Measurements from ENCODE around the gene SUSD4.

The SUSD4 gene

DNA sequence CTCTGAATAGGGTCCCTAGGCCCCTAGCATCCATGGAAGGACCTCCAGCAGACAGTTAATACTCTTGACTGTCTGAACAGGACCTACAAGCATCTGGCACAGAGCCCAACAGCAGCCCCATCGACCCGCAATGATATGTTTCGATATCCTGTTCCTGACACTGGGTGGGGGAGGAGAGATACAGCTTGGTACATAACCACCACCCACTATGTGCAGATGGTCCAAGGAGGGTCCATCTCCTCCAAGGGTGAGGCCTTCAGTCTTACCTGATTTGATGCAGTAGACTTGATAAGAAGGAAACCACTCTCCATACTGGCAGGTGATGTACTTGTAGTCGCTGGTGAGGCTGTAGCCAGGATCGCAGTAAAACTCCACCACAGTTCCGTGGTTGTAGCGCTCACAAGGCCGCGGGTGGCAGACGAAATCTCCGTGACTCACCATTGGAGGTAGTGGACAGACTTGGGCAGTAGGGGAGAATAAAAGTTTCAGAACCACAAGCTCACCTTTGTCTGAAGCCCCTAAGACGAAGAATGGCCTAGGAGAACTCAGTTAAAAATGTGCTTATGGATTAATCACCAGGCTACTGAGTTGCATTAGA lies 134.9 kb downstream of the SUSD4 start:
- DNase-seq (ENCODE audit: low read depth), result no peak

DNA sequence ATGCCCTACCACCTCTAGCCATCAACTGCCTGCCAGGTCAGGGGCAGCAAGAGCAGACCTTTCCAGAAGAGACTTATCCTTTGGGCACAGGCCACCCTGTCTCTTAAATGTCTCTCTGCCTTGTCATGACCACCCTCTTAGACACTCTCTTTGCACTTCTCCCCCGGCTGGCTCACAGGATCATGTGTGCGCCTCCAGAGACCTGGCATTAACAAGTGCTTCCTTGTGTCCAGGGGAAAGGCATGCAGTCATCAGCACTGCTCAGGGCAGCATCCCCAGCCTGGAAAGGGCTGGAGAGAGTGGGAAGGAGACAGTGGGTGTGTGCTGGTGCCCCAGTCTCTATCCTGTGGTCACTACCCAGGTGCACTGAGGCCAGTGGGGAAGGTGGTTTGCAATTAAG lies 135.8 kb downstream of the SUSD4 start:
- DNase-seq (ENCODE audit: low read depth), result no peak

DNA sequence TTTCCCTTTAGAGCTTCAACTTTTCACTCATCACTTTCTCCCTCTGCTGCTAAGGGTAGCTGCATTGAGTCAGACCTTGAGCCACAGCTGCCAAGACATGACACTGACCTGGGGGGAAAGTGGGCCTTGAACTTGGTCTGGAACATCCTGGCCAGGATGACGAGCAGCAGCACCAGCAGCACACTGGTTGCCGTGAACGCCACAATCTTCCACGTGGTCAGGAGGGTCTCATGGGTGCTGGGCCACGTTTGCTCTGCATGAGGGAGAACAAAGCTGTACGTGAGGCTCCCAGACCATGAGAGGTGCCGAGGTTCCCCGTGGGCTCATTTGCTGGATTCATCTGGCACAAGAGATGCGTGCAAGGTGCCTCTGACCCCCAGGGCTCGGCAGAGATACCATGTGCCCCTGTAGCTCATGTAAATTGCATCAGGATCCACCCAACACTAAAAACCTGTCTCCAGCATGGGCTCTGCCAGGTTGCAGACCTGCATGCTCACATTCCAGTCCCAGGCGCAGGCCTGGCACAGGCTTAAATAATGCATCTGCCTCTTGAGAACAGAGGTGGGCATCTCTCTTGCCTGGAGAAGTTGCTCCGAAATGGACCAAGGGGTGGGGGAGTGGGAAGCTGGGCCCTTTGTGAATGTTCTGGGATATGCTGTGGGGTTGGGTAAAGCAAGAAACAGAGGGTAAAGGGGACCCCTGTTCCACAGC lies 136.3 kb downstream of the SUSD4 start:
- no peak for DNase-seq (ENCODE audit: low read depth)

DNA sequence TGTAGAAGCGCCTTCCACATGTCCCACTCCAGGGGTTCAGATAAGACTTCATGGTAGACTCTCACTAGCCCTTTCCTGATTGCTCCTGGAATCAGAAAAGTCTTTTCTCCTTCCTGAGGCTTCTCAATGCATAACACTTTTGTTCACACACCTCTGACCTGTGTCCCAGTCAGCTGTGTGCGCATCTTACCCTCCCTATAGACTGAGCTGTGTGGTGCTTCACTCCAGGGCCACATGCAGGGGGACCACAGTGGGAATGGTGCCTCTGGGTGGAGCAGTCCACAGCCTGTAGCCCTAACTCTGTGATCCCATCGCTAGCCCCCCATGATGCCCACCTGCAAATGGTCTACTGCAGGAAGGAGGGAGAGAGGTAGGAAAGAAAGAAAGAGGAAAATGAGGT lies 136.9 kb downstream of the SUSD4 start:
- DNase-seq (ENCODE audit: low read depth), result no peak

DNA sequence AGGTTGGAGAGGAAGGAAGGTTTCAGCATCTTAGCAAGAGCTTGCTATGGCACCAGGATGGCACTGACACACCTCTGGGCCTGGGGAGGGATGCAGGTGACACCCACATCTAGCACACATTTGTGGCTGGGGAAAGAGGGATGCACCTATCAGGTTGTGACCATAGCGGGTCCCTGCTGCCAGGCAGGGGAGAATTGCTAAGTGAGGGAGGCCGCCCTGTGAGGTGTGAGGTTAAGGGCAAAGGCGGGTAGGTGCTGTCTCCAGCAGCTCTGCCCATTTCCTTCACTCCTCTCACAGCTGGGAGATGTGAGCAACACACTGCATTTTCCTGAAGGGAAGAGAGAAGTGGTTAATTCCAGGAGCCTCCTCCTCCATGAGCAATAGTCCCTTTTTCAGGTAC lies 137.7 kb downstream of the SUSD4 start:
- no peak for DNase-seq (ENCODE audit: low read depth)

DNA sequence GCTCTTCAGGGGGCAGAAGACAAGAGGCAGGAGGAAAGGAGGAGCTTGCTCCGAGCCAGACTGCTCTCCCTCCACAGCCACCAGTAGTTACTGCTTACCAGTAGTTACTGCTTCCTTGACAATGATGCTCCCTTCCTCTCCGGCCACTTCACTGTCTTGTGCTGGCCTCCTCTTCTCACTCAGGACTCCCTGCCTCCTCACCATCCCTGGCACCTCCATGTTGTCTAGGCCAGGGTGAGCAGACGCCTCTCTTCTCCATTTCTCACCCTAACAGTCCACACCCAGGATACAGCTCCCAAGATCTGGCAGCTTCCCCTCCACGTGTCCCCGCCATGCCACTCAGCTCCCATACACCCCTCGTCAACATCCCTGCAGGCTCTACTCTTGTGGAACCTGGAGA lies 138.5 kb downstream of the SUSD4 start:
- DNase-seq (ENCODE audit: low read depth), result no peak

DNA sequence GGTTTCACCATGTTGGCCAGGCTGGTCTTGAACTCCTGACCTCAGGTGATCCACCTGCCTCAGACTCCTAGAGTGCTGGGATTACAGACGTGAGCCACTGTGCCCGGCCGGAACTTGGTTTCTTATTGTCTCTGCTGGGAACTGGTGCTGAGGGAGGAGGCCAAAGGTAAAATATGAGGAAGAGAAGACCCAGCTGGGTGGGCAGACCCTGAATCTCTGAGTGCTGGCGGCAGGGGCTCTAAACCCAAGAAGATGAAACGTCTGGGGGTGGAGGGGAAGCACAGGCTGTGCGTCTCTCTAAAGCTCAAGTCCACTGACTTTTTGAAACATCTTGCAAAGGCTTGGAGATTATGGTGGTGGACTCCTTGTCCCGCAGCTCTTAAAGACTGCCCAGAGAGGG lies 138.9 kb downstream of the SUSD4 start:
- DNase-seq (ENCODE audit: low read depth), result no peak

DNA sequence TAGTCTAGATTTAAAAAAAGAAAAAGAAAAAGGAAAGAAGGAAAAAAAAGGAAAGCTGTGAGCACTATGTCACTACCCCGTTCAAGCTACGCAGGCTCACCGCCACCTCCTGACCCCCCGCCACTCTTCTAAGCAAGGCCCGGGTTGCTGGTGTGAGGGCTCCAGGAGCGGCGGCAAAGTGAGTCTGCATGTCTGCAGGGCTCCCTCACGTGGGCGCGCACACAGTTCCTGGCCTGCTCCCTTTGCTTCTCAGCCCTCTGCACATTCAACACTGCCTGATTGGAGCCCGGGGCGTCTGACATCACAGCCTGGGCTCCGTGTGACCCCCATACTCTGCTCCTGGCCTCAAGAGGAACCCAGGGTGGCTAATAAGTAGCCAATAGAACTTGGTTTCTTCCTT lies 139.5 kb downstream of the SUSD4 start:
- DNase-seq (ENCODE audit: low read depth), result no peak

DNA sequence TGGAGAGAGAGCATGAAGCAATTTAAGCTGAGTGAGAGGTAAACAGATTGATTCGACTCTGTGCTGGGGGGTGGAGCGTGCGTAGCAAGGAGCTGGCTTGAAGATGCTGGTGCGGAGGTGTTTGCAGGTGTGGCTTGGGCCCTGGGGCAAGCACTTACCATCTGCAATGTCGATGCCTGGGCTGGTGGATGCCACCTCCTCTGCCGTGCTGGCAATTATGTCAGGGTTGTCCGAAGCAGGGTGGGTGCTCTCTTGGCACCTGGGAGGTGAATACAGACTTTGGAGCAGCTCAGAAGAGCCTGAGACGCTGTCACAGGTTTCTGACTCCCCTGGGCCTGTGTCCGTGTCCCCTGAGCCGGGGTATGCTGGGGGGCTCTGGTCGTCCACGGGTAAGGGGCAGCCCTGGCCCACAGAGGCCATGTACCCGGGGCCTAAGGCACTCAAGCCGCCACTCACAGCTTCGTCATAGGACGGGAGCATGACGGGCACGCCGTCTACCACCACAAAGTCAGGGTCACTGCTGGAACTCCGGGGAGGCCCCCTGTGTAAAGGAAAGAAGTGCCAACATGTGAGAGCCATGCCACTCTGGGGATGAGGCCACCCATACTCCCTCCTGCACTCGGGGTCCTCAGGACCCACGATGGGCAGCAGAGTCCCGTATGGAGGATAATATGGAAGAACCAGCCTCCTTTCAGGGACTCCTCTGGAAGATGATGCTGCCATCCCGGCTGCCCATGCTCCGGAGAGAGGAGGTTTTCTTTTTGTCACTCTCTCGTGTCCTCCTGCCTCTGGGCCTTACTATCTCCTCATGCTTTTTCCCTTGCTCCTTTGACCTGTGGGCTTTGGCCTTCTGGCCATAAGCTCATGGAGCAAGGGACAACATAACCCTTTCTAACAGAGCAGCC lies 140.6 kb downstream of the SUSD4 start:
- no peak for DNase-seq (ENCODE audit: low read depth)

DNA sequence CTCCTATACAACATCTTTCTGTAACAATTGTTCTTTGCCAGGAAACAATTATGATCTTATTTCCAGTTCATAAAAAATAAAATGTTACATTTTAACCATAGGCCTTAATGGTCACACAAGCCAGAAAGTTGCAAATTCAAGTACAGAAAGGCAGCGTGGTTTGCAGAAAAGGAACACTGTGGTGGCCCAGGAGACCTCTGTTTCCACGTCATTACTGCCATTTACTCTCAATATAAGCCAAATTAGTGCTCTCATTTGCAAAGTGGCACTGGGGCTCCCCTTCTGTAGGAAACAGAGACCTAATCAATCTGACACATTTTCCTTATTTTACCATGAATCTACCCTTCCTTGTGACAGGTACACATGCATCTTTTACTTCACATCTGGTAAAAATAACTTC lies 141.6 kb downstream of the SUSD4 start:
- DNase-seq (ENCODE audit: low read depth), result no peak

DNA sequence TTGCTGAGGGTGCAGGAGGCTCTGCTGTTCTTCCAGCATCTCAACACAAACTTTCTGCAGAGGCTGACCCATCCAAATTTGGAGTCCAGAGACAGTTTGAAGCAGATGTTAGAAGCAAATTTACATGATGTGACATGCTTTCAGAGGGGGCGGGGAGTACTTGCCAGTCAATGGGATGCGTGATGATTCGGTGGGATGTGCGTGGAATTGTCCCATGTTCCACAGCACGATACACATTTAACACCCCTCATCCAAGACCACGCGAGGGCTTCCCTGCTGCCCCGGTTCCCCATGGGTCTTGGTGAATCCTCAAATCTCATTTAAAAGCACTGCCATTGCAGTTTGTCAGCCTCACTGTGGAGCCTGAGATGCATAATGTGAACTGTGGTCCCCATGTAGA lies 142.3 kb downstream of the SUSD4 start:
- DNase-seq (ENCODE audit: low read depth), result no peak

DNA sequence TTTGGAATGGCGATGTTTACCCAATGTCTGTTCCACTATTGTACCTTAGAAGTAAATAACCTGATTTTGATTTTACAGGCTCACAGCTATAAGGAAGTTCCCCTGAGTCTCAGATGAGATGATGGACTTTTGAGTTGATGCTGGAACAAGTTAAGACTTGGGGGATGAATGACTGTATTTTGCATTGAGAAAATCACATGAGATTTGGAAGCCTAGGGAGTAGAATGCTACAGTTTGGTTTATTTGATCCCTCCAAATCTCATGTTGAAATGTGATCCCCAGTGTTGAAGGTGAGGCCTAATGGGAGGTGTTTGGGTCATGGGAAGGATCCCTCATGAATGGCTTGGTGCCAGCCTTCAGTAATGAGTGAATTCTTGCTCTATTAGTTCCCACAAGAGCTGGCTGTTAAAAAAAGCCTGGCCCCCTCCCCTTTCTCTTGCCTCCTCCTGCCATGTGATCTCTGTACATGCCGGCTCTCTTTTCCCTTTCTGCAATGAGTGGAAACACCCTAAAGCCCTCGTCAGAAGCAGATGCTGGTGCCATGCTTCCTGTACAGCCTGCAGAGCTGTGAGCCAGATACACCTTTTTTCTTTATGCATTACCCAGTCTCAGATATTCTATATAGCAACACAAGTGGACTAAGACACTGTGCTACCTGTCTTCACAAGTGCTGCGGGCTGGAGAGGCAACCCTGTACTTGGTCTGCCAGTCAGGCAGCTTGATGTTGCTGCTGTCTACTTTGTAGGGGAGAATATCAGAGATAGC lies 143.9 kb downstream of the SUSD4 start:
- no peak for DNase-seq (ENCODE audit: low read depth)

DNA sequence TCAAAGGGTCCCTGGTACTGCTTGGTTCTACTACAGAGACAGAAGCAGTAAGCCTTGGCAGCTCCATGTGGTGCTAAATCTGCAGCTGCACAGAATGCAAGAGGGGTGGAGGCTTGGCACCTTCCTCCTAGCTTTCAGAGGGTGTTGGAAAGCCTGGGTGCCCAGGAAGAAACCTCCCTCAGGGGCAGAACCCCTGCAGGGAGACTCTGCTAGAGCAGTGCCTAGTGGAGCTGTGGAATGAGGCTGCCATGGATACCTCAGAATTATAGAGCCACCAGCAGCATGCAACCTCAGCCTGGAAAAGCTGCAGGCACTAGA lies 144.7 kb downstream of the SUSD4 start:
- DNase-seq (ENCODE audit: low read depth), result no peak

DNA sequence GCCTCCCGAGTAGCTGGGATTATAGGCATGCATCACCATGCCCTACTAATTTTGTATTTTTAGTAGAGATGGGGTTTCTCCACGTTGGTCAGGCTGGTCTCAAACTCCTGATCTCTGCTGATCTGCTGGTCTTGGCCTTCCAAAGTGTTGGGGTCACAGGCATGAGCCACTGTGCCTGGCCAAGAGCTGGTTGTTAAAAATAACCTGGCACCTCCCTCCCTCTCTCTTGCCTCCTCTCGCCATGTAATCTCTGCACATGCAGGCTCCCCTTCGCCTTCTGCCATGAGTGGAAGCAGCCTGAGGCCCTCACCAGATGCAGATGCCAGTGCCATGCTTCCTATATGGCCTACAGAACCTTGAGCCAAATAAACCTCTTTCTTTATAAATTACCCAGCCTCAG lies 146.2 kb downstream of the SUSD4 start:
- no peak for DNase-seq (ENCODE audit: low read depth)

DNA sequence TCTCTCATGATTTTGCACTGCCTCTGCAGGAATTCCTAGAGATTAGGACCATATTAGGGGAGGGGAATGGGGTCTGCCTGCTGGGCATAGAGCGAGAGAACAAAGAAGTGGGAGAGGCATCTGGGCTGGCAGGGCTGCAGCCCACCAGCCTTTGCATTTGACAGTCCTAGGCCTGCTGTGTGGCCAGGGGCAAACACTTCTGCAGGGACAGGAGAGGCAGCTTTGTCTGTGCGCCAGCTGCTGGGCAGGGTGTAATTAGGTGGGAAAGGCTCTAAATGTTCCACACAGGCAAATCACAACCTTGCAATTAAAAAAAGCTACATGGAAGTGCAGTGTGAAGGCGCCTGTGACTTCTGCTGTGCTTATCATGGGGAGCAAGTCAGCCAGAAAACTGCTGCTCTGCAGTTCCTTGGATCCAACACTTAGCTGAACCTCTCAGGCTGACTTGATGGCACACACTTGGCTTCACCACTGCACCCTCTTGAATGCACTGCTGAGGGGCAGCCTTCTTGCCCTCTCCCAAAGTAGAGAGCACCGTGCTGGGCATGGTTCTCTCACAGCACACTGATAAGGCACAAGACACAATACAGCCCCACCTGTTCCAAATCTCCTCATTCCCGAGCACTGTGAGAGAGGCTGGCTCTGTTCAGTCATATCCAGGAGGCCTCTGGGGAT lies 147.3 kb downstream of the SUSD4 start:
- DNase-seq (ENCODE audit: low read depth), result no peak

DNA sequence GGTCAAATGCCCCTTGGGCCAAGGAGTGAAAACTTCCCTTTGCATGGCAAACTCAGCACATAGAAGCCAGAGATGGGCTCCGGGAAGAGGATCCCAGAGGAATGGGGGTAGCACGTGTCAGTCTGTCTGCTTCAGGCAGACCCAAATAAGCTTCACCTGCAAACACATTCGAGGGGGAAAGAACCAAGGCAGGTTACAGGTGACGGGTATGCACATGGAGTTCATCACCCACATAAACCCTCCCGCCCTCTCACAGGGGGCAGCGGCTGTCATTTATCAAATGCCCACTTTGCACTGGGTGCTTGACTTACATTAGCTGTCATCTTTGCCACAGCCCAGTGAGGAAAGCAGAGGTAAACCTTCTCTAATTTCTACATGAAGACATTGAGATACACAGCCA lies 147.9 kb downstream of the SUSD4 start:
- DNase-seq (ENCODE audit: low read depth), result no peak

DNA sequence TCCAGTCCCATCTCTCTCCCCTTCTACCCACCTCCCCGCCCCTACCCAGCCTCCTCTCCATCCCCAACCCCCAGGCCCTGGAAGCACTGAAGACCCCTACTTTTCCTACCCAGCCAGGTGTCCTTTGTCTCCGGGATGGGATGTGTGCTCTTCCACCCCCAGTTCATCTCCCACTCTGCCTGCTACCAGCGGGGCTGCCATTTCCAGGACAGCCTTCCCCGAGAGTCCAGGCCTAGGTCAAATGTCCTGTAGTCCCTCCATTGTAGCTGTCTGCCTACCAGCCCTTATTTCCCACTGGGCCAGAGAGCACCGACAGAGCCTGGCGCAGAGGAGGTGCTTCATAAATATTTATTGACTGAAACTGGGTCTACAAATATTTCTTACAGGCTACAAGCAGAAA lies 148.9 kb downstream of the SUSD4 start:
- no peak for DNase-seq (ENCODE audit: low read depth)

DNA sequence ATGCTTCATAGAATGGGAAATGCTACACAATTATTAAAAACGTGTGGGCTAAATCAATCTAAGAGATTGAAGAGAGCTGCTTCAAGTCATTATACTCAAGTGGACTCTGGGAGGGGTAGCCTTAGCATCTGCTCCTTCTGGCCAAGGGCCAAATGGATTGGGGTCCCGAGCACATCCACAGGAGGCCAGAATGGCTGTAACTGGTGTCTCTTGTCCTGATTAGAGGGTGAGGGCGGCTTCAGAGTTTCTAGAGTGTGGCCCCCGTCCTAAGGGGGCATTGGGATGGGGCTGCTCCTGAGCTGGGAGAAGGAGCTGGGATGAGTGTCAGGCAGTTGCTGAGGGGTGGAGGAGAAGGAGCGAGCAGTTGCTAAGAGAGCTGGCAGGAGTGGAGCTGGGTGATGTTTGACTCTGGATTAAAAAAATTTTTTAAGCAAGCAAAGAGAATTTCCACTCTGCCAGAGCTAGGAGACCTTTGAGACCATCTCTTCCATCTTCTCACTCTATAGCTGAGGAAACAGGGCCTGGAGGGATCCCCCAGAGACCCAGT lies 149.6 kb downstream of the SUSD4 start:
- DNase-seq (ENCODE audit: low read depth), result no peak

DNA sequence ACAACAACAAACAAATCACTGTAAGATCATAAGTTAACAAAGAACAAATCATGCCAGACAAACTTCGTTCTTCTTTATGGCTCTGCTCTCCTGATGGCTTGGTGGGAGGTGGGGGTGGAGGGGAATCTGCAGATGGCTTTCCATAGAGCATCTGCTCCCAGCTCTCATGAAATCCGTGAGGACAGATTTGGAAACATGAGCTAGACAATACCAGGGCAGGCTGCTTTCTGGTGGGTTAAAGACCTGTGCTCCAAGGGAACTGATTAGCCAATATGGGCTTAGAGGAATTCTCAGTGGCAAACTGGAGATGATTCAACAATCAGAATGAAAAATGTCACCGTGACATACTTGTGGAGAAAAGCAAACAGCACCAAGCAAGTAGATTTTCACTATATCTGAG lies 151.5 kb downstream of the SUSD4 start:
- DNase-seq (ENCODE audit: low read depth), result no peak

DNA sequence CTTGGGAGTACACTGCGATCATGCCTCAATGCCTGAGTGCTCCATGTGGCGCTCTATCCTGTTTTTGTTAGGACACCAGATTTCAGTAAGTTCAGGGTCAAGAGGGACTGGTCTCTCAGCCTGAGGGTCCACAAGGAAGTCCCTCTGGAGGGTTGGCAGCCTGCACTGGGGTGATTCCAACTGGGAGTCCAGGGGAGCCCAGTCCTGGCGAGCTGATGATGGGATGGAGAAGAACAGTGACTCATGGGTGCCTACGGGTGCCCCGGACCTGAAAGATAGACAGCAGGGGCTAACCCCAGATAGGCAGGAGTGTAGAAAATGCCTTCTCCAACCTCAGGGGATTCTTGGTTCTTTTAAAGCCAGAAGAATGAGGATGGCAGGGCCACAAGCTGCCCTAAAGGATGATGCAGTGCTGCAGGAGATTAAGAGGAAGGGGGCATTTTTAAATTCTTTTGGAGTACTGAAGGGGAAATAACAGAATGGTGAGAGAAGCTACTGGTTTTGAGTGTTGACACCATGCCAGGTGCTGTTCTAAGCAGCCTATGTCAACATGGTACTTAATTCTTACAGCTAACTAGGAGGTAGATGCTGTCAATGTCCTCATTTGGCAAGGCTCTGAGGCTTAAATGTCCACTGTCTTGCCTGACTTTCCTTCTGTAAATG lies 152.5 kb downstream of the SUSD4 start:
- DNase-seq (ENCODE audit: low read depth), result no peak

DNA sequence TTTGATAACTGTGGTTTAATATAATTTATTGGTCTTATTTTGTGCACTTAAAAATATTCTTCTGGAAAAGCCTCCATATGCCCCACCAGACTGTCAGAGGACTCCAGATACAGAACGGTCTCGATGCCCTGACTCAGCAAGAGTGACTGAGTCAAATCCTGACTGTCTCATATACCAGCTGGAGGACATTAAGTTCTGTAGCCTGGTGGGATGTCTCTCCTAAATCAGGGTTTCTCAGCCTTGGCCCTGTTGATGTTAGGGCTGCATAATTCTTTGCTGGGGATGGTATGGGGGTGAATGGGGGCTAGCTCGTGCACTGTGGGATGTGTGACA lies 153.2 kb downstream of the SUSD4 start:
- DNase-seq (ENCODE audit: low read depth), result no peak
